ENCODE data around the gene APBA3.

DNA sequence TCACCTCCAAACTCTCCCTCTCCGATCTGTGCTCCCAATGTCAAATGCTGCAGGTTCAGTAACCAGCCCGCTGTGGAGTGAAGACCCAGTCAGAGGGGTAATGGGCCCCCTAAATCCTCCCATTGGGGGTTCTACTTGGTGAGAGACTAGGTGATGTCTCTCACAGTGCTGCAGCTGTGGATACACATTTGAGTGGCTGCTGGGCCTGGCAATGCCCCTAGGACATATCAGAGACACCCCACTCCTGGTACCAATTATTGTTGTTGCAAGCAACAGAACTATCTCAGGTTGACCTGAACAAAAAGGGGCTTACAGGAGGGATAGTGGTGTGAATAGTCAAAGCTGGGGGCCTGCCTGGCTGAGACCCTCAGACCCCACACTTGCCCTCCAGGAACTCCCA is 20.1 kb upstream of the APBA3 start:
- TF ChIP-seq ZNF274 (IDR thresholded peaks at IDR 0.05; ENCODE audit: low read depth, low read length) = no peak
- no peak for TF ChIP-seq SUZ12 (IDR thresholded peaks at IDR 0.05; ENCODE audit: extremely low read depth, insufficient read depth, insufficient read length)
- no peak for TF ChIP-seq YY1 (IDR thresholded peaks at IDR 0.05; ENCODE audit: insufficient read depth, insufficient read length)

Measured in NT2/D1 (cell line).